Astrocyte (in vitro differentiated cells and primary cell): ENCODE measurements around the gene CMYA5.
"Not testable (repeated sequence)": the region's sequence is repeated elsewhere in the genome, so short reads cannot be mapped to it uniquely, and the experiment has no call there.

Experiments
- EZH2 ChIP-seq: IDR thresholded peaks from 2 replicates; pipeline ENCODE4 v1.6.1; 2012; ENCODE audit warnings: mild to moderate bottlenecking, low read length, inconsistent platforms; ENCODE audit not compliant: insufficient read depth
- TF ChIP-seq, protein P1 (sequence below): IDR thresholded peaks from 2 replicates; pipeline ENCODE4 v1.5.1; 2011; ENCODE audit warnings: low read depth, mild to moderate bottlenecking, inconsistent platforms, low read length, moderate library complexity; ENCODE audit not compliant: insufficient read depth

DNA sequence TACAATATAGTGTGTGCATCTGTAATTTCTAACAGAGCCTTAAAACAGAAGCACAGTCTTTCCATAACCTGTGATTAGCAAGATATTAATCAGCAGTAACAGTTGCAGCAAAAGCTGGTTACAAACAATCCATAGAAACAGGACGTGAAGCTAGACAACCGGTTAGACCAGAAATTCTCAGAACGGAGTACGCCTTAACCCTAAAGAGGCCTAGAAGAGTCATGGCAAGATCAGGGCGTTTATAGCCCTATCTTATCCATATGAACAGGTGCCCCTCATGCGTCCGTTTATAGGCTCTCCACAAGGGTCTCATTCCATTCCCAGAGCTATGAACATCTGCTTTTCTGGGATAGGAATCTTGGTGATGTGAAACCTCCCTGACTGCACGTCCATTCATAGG, 16.7 kb downstream of the CMYA5 start:
- TF ChIP-seq, protein P1, sequence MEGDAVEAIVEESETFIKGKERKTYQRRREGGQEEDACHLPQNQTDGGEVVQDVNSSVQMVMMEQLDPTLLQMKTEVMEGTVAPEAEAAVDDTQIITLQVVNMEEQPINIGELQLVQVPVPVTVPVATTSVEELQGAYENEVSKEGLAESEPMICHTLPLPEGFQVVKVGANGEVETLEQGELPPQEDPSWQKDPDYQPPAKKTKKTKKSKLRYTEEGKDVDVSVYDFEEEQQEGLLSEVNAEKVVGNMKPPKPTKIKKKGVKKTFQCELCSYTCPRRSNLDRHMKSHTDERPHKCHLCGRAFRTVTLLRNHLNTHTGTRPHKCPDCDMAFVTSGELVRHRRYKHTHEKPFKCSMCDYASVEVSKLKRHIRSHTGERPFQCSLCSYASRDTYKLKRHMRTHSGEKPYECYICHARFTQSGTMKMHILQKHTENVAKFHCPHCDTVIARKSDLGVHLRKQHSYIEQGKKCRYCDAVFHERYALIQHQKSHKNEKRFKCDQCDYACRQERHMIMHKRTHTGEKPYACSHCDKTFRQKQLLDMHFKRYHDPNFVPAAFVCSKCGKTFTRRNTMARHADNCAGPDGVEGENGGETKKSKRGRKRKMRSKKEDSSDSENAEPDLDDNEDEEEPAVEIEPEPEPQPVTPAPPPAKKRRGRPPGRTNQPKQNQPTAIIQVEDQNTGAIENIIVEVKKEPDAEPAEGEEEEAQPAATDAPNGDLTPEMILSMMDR, result not testable (repeated sequence)
- TF ChIP-seq EZH2, result not testable (repeated sequence)
